T47D (cell line): ENCODE data around the gene IGFN1.

ENCODE experiments used
- DNase-seq, 2 experiments: peaks; one replicate each; pipeline versions ENCODE4 v3.0.0 to v3.0.0-alpha.2; 2011 to 2012; ENCODE audit warnings: low read depth in 1 of 2, low spot score in 1 of 2
- JUND ChIP-seq: IDR thresholded peaks from 2 replicates; pipeline ENCODE4 v1.6.1; 2012; ENCODE audit warnings: low read depth
- in situ Hi-C: cut with HindIII; loops from 2 replicates; pipeline ENCODE4 v1.10.0; 2016; ENCODE audit warnings: low sequenced_read_pairs, low pct_unique_long_range_greater_than_20kb

Gene IGFN1

DNA sequence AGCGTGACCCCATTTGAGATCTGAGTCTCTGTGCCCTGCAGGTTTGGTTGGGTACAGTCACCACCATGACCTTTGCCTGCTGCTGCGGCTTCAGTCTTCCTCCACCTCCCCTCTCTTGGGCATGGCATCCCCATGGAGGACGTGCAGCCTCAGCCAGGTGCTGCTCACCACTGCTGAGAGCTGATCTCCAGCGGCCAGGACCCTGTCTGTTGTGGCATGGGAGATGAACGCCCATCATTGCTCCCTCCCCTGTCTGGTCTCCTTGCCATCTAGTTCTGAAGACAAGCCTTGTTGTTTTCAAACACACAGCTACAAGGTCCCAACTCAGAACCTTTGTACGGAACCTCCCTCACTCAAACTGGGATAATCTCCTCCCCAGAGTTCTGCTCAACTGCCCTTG is 73.4 kb downstream of the IGFN1 start:
- in situ Hi-C loops = no loop called here
- no peak for TF ChIP-seq JUND
- no peak for DNase-seq

DNA sequence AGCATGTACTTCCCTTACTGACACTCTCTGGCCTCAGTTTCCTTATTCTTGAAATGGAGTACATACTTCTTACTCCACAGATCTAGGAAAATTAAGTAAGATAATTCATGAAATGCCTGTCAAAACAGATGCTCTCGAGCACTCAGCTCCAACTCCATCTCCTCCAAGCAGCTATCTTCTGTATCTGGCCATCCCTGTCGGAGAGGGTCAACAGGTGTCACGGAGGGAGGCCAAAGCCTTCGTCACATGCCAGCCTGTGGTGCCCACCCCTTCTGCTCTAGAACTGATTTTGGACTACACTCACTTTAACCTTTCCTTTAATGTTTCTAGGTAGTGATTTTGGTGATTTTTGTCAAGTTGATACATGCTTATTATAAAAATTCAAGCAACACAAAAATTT is 73.9 kb downstream of the IGFN1 start:
- TF ChIP-seq JUND = no peak
- in situ Hi-C loops = no loop called here

DNA sequence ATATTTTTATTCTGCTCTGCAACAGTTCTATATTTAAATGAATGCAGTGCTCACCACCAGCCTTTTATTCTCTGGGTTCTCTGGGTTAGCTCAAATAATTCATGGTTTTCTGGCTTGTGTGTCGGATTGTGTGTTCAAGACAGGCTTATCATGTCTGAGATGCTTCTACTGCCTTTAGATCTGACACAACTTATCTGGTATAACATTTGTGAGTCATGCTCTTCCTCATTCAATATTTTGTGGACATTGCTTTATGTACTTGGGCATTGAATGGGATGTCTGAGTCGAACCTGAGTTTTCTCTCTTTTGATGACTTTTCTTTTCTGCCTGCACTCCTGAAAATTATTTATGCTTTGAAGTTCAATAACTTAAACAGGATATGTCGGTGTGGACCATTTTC is 75.1 kb downstream of the IGFN1 start:
- DNase-seq = no peak
- TF ChIP-seq JUND = no peak
- in situ Hi-C loops = no loop called here

More for the DNA sequence above, 73.9 kb downstream of the IGFN1 start:
- no peak for DNase-seq

DNA sequence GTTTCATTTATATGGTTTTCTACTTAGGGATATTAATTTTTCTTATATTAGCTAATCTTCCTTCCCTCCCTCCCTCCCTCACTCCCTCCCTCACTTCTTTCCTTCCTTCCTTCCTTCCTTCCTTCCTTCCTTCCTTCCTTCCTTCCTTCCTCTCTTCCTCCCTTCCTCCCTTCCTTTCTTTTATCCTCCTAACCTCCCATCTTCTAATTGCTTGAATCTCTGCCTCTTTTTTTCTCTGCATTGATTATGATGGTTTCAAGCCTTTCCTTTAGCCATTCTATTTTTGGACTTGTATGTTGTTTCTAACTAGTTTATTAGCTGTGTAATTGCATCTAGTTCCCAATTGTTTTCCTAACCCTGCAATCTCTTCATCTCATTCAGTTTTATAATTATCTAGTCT is 75.7 kb downstream of the IGFN1 start:
- DNase-seq = no peak
- in situ Hi-C loops = no loop called here
- TF ChIP-seq JUND = no peak

DNA sequence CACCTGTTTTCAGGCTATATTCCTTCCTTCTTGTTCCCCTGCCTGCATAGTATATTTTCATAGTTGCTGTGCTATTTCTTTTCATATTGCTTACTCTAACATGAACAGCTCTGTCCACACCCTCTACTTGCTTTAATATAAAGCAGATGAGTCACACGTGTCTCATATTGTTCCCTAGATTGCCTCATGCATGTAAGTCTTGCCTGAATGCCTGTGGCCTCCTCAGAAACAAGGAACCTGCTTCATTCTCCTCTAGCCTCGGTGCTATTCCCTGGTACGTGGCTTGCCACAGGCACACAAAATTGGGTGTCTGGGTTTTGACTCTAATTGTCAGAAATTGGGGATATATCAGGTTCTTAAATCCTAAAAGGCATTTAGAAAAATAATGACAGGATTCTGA is 76.2 kb downstream of the IGFN1 start:
- in situ Hi-C loops = no loop called here
- peak in 1 of 2 experiments; percentile 26 for DNase-seq
- TF ChIP-seq JUND = no peak

DNA sequence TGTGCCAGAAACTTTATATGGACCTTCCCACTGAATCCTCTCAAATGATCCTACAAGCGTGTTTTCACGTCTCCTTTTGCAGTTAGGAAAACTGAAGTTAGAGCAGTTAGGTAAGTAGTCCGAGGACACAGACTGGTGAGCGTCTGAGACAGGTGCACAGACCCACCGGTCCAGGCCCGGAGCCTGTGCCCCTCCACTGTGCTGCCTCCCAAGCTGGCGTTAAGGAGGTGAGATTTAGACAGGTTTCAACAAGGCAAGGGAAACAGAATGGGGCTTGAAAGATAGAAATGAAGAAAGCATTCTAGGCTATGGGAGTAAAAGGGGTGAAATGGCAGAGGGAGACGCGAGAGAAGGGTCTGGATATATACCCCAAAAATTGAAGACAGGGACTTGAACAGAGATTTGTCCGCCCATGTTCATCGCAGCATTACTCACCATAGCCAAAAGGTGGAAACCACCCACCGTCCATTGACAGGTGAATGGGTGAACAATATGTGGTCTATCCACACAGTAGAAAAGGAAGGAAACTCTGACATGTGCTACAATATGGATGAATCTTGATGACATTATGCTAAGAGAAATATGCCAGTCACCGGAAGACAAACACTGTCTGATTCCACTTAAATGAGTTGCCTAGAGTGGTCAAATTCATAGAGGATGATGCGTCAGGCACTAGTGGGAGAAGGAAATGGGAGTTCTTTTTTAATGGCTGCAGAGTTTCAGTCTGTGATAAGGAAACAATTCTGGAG is 77.0 kb downstream of the IGFN1 start:
- no peak for TF ChIP-seq JUND
- no peak for DNase-seq
- in situ Hi-C loops = no loop called here

DNA sequence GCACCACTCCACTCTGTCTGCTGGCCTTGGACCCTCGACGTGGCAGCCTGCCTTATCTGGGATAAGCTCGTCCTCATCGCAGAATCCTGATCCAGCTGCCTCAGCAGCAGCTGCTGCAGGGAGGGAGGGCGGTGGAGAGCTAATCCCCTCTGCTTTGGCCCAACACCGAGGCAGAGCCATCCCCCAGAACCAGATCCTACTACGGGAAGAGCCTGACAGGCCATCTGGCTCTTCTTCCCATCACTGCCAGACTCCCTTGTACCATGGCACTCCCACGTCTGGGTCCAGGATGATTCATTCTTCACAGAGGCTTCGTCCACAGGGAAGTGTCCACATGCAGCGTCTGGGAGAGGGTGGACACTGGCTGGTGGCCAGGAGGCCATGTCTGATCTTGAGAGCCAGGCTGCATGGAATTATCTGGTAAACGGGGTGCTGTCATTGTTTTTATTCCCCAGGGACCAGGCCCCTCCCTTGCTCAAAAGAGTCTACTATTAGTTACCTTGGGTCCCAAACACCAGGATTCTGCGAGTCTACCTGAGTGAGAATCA is 78.1 kb downstream of the IGFN1 start:
- DNase-seq = no peak
- no peak for TF ChIP-seq JUND
- in situ Hi-C loops = no loop called here

DNA sequence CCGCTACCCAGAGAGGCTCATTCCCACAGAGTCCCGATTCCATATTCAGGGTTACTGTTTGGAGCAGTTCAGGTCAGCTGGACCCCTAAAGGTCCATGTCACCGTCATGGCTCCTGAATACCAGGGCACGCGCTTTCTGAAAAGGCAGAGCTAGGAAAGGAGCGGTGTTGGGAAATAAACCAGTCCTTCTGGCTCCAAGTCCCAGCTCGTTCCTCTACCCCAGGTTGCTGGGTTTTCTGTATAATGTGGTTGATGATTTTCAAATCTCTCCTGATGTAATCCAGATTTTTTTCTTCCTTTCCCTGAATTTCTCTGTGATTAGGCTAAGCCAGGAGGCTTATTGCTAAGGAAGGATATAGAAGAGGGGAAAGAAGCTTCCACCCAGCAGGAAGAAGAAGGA is 78.7 kb downstream of the IGFN1 start:
- in situ Hi-C loops = no loop called here
- no peak for DNase-seq
- TF ChIP-seq JUND = no peak

DNA sequence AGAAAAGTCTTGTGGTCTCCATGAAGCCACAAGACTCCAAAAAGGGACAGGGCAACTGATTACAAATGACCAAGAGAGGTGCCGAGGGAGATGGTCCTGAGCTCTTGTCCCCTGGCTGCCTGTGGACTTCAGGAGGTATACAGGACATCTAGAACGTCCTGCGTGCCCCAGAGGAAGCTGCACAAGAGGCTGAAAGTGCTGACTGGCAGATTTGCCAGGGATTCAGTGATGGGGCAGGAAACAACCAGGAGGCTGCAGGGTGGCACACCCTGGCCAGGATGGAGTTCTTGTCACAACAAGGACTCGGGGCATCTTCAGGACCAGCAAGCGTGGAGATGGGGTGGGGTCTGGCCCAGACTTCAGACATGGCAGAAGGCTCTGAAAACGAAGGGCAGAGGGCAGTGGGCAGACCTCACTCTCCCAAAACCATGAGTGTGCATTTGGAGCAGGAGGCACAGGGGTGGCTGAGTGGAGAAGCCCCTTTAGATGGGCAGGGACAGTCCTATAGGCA is 79.3 kb downstream of the IGFN1 start:
- in situ Hi-C loops = no loop called here
- no peak for TF ChIP-seq JUND
- no peak for DNase-seq

DNA sequence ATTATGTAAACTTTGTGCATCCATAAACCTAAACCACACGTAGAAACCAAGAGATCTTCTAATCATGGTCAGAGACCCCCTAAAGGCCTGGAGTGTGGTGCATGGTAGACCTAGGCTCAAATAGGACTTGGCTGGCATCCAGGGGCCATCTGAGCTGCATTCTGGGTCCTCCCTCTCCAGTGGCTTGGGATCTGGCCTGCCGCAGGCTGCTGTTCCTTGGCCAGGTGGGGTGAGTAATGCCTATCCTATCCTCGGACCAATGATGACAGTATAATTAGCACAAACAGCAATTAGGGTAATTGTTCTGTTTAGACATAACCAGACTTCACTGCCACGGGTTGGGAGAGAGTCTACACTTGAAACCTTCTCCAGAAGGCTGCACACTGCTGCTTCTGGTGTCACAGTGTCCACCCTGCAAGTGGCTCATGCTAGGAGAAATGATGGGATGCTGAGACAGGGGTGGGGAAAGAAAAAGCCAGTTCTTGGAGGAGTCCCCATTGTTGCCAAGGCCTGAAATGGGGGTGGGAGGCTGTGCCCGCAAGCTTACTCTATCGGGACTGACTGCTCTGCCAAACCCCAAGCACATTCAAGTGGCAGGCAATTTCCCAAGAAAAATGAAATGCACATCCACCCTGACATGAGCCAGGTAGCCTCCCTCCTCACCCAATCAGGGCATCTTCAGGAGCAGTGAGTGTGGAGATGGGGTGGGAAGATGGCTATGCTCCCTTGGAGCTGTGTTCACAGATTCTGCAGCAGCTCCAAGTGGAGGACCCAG is 80.2 kb downstream of the IGFN1 start:
- TF ChIP-seq JUND = no peak
- in situ Hi-C loops = no loop called here
- no peak for DNase-seq

DNA sequence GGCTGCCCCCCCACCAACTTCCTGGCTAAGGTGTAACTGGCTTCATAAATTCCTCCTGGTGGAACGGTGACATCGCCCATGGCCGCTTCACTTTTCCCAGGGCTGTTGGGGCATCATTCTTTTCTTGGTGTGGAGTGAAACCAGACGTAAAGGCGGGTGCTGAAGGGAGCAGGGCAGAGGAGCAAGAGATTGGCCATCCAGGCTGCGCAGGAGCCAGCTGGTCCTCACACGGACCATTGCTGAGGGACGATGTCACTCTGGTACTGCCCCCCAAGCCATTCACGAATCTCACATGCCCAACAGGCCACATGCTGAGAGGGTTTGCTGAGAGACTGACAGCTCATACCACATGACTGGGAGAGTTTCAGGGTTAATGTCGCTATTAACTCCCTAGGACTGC is 82.2 kb downstream of the IGFN1 start:
- no peak for TF ChIP-seq JUND
- in situ Hi-C loops = no loop called here
- DNase-seq = no peak

DNA sequence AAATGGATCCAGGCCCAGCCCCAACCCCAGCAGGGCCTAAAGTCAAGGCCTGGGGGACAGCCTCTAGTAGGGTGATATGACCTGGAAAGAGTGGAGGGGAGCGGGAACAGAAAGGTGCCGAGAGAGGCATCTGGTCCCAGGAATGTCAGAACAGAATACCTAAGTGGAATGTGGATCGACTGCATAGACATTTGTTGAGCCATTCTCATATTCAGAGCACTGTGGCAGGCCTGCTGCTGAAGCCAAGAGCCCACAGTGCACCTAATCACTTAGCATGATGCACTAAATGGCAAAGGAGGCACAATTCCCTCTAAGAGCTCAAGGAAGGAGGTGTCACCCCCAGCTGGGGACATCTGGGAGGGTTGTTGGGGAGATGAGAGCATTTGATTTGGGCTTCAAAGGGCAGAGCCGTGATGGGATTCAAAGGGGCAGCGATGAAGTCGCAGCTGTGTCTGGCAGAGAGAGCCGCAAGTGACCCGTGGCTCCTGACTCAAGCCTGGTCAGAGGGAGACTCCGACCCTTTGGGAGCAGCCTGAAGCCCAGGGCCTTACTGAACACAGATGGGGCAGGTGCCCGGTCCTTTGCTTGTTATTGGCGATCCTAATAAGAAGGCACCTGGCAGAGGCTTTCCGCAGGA is 84.1 kb downstream of the IGFN1 start:
- in situ Hi-C loops = no loop called here
- DNase-seq = no peak
- TF ChIP-seq JUND = no peak
